Activated CD8-positive, alpha-beta T cell treated with anti-CD3 and anti-CD28 coated beads, Interleukin-2, amount 10 ng/mL, durations not matched to agents 7 days and 5 days (primary cell): Measurements from ENCODE around the gene CEACAM18. TPM values are rescaled to one million over a fixed set of nuclear protein-coding genes. Genes with fewer than 3 reads are reported as not detected.

Experiments used
- total RNA-seq, 2 experiments: library from RNA; stranded (reverse); gene quantifications; one replicate each; pipeline ENCODE4 v1.2.3, GENCODE V29; 2021

The CEACAM18 gene
- total RNA-seq, 2 experiments from 2014 or later = not detected

Other genes with a start within 250 kb of the CEACAM18 start
- gene SIGLECL1, start 227.5 kb upstream of the CEACAM18 start, total RNA-seq = not detected
- gene IGLON5, start 166.9 kb upstream of the CEACAM18 start, total RNA-seq = not detected
- 1 to 10 TPM; 1.8 to 2.0 TPM for gene VSIG10L, start 136.4 kb upstream of the CEACAM18 start, total RNA-seq
- 100 to 1,000 TPM; 137 to 141 TPM for gene ETFB, start 112.2 kb upstream of the CEACAM18 start, total RNA-seq
- 1 to 10 TPM; 8.5 to 10.0 TPM for gene CLDND2, start 109.5 kb upstream of the CEACAM18 start, total RNA-seq
- gene NKG7, start 105.9 kb upstream of the CEACAM18 start, total RNA-seq = 100 to 1,000 TPM; 401 to 410 TPM
- gene LIM2, start 90.6 kb upstream of the CEACAM18 start, total RNA-seq = not detected
- gene C19orf84, start 87.9 kb upstream of the CEACAM18 start, total RNA-seq = not detected
- gene SIGLEC10, start 60.9 kb upstream of the CEACAM18 start, total RNA-seq = under 1 TPM; 0.83 to 0.92 TPM
- gene SIGLEC8, start 20.1 kb upstream of the CEACAM18 start, total RNA-seq = not detected
- gene SIGLEC12, start 23.3 kb downstream of the CEACAM18 start, total RNA-seq = under 1 TPM; 0.34 to 0.53 TPM
- gene SIGLEC6, start 53.1 kb downstream of the CEACAM18 start, total RNA-seq = under 1 TPM in 1 of 2 experiments, not detected in 1; 0.29 TPM
- 1 to 10 TPM; 8.4 to 9.7 TPM for gene ZNF175, start 92.7 kb downstream of the CEACAM18 start, total RNA-seq
- gene SIGLEC5, start 151.9 kb downstream of the CEACAM18 start, total RNA-seq = not detected
- not detected for gene SIGLEC14, start 168.3 kb downstream of the CEACAM18 start, total RNA-seq
- 1 to 10 TPM; 1.2 to 2.2 TPM for gene SPACA6, start 214.8 kb downstream of the CEACAM18 start, total RNA-seq
- not detected for gene HAS1, start 245.5 kb downstream of the CEACAM18 start, total RNA-seq